ENCODE results near the gene MAP3K14.
A peak's percentile ranks its signal among the peaks of the same experiment; 100 is the strongest.

The MAP3K14 gene

DNA sequence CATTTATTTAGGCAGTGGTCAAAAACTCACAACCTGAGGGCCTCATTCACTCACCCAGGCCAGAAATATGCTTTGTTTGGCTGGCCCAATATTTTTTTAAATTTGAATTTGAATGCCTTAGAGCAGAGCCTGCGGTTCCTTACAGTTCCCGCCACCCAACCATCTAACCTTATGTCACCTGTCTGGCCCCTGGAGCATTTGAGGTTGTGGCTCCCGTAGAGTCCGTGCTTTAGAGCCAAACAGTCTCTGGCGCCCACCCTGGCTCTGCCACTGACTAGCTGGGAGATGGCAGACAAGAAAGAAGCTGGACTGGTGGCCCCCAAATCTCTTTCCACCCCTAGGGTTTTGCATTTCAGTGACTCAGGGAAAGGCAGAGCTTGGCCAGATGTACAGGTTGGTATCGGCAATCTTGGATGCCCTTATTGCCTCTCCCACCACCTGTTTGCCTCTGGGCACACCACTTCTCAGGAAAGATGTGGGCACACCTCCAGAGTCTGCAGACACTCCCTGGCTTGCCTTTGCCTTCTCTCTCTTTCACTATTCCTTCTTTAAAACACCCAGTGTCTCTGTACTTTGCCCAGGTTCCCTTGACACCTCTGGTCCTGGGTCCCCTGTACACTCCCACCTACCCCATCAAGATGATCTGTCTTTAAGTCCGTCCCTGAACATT, 1.9 kb upstream of the MAP3K14 start:
- peak; percentile 64 for DNase-seq (ENCODE audit: low spot score)
- CTCF ChIA-PET = interaction anchor here (0.5 to 2.0 kb wide), 4 partner anchors 41 to 111 kb away, joined by 3 to 8 read pairs (median 4); no protein-coding TSS in a partner anchor
- POLR2A ChIA-PET (ENCODE audit: low non-redundant PET) = interaction anchor here (1.1 kb wide), 1 partner anchor 53 kb away, joined by 3 read pairs; no protein-coding TSS in a partner anchor
- TF ChIP-seq, protein P1, sequence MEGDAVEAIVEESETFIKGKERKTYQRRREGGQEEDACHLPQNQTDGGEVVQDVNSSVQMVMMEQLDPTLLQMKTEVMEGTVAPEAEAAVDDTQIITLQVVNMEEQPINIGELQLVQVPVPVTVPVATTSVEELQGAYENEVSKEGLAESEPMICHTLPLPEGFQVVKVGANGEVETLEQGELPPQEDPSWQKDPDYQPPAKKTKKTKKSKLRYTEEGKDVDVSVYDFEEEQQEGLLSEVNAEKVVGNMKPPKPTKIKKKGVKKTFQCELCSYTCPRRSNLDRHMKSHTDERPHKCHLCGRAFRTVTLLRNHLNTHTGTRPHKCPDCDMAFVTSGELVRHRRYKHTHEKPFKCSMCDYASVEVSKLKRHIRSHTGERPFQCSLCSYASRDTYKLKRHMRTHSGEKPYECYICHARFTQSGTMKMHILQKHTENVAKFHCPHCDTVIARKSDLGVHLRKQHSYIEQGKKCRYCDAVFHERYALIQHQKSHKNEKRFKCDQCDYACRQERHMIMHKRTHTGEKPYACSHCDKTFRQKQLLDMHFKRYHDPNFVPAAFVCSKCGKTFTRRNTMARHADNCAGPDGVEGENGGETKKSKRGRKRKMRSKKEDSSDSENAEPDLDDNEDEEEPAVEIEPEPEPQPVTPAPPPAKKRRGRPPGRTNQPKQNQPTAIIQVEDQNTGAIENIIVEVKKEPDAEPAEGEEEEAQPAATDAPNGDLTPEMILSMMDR (conservative IDR thresholded peaks at IDR 0.05; ENCODE audit: low read depth) = no peak
- peak overlapping the region; percentile 98 for H3K27ac ChIP-seq

DNA sequence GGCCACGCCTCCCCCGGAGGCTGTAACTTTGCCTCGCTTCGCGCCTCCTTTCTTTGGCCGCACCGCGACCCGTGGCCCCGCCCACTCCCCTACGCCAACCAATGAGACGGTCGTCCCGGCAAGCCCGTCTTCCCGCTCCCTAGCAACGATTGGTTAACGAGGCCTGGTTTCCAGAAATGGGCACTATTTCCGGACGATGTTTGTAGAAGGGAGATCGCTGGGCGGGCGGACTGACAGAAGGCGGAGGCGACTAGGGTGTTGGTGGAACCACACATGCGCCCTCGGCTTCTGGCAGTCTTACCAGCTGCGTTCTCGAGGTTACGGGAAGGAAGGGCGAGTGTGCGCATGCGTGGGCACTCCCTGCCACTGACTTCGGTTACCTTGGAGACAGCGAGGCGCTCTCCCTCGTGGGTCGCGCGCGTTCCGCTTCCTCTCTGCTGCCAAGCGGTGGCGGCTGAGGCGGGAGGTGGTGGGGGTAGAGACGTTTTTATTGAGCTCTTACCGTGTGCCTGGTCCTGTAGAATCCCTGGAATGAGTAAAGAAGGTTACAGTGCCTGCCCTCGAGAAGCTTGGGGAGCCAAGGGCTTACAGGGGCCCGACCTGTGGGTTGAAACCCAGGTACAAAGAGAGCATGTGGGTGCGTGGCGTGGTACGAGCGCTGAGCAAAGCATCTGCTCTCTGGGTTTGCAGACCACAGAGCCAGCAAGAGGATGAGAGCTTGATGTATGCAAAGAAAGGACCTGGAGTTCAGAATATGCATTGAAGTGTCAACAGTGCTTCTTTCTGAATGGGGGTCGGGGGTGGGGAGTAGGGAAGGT, 500 bp upstream of the MAP3K14 start:
- H3K27ac ChIP-seq = peak overlapping the region; percentile 98
- POLR2A ChIA-PET (ENCODE audit: low non-redundant PET) = interaction anchor here (0.5 to 1.7 kb wide), 7 partner anchors 10 to 259 kb away, joined by 3 to 6 read pairs (median 4); partner anchors contain the start of gene HEXIM1
- CTCF ChIA-PET = interaction anchor here (0.9 to 2.5 kb wide), 5 partner anchors 23 to 98 kb away, joined by 3 to 9 read pairs (median 6); no protein-coding TSS in a partner anchor
- TF ChIP-seq, protein P1 (conservative IDR thresholded peaks at IDR 0.05; ENCODE audit: low read depth) = no peak
- peak; percentile 99 for DNase-seq (ENCODE audit: low spot score)

DNA sequence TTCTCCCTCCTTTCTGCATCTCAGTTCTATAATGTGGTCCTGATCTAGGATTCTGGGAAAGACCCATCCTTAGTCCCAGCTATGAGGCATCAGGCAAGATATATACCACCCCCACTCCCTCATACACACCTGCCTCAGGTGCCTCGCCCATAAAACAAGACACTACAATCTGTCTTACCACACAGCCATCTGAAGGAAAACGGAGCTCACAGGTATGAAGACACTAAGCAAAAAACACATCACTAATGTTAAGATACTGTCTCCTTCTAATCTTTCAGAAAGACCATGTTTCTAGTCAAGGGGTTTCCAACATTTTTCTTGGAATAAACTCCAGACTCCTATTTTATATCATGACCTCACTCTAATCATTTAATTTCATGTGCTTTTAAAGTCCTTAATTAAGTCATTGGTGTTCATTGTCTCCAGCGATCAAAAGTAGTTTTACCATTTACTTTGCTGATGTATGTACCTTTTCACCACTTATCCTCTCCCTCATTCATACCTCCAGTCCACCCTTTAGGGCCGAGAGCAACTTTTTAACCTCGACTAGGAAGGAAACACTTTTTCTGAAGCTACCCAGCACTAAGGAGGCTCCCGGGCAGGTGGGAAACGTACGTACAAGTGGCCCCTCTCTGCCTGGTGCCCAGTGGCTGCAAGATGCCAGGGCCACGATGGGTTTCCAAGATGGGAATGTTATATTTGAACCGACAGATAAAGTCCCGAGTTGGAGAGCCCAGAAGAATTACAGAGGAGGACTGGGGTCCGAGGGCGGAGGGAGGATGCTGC, 979 bp downstream of the MAP3K14 start:
- TF ChIP-seq, protein P1 (conservative IDR thresholded peaks at IDR 0.05; ENCODE audit: low read depth) = no peak
- POLR2A ChIA-PET (ENCODE audit: low non-redundant PET) = interaction anchor here (0.5 to 1.7 kb wide), 4 partner anchors 8 to 70 kb away, joined by 3 to 6 read pairs (median 4); no protein-coding TSS in a partner anchor
- no peak for DNase-seq (ENCODE audit: low spot score)
- CTCF ChIA-PET = interaction anchor here (0.6 to 2.5 kb wide), 4 partner anchors 20 to 69 kb away, joined by 3 to 9 read pairs (median 4); no protein-coding TSS in a partner anchor
- peak overlapping the region; percentile 98 for H3K27ac ChIP-seq

DNA sequence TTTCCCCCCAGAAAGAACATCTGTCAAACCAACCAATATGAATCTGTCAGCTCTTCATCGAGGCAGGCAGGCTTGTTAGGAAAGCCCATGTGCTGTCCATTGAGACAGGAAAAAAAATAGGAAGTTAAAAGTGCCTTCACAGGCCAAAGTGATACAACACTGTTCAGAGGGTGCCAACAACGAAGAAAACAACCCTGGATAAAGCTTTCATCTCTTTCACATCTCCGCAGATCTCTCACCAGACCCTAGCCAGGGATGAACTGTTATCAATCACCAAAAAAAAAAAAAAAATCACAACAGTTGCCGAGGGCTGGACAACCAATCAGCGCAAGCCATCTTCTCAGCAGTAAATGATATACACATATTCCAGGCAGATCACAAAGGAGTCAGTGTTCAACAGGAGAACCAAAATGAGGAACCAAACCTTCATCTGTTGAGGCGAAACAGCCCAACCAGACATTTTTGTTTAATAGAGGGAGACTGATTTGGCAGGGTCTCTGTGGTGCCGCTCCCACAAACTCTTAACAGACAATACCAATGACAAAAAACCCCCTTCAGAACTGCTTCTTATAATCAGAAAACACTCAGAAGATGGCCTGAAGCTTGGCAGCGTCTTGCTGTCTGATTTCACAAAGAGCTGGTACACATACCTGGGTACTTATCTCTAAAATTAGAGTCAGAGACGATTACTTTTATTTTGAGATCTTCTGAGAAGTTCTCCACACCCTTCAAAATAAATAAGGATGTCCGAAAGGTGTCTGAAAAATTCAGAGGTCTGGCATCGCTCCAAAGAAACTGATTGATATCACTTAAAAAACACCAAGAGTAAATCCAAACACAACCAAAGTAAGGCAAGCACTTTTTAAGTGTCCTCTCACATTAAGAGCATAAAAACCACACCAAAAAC, 1.8 kb downstream of the MAP3K14 start:
- H3K27ac ChIP-seq = no peak overlapping the region
- POLR2A ChIA-PET (ENCODE audit: low non-redundant PET) = interaction anchor here (1.6 kb wide), 1 partner anchor 11 kb away, joined by 3 read pairs; no protein-coding TSS in a partner anchor
- CTCF ChIA-PET = interaction anchor here (0.6 to 0.8 kb wide), 4 partner anchors 85 to 955 kb away, joined by 3 to 6 read pairs (median 4); no protein-coding TSS in a partner anchor
- TF ChIP-seq, protein P1 (conservative IDR thresholded peaks at IDR 0.05; ENCODE audit: low read depth) = no peak
- DNase-seq (ENCODE audit: low spot score) = no peak

DNA sequence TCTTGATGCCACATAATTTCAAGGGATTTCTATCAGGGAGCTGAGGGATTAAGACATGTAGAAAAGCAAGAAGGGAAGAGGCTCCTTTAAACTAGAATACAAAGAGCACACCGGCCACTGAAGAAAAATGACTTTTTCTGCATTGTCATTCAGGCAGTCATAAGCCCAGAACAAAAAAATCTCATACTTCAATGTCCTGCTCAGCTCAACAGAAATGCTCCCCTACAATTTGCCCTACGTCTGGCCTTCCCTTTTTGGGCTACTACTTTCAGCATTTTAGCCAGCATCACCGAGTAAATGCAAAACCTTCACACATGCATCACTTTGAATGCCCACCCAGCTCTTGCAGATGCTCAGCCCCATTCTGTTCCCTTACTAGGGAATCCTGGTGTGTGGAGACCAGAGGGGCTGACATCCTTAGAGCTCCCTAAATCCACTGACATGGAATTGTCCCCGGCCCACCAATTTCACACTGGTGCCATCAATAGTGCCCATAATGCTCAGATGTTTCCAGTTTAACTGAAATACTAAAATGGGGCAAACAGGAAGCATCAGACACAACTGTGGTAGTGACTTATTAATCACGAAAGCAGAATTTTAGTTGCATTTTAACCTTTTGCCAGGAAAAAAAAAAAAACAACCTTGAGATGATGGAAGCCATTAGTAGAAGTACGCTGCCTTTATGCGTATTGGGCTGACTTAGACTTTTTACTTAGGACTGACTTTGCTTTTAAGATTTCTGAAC, 2.7 kb downstream of the MAP3K14 start:
- no peak for DNase-seq (ENCODE audit: low spot score)
- TF ChIP-seq, protein P1 (conservative IDR thresholded peaks at IDR 0.05; ENCODE audit: low read depth) = no peak
- CTCF ChIA-PET = interaction anchor here (0.6 to 0.8 kb wide), 5 partner anchors 84 to 956 kb away, joined by 3 to 6 read pairs (median 3); no protein-coding TSS in a partner anchor
- POLR2A ChIA-PET (ENCODE audit: low non-redundant PET) = no interaction called here
- H3K27ac ChIP-seq = peak overlapping the region; percentile 58

All from RWPE1 (cell line).